ENCODE data around the gene BTRC. TPM values are rescaled to one million over a fixed set of nuclear protein-coding genes. Genes with fewer than 3 reads are reported as not detected.

The BTRC gene
- total RNA-seq, 3 donors from 2014 or later (not counting 1 experiment from before 2014, with no cell fraction given): 13.5 to 22.8 (median 15.2) TPM

DNA sequence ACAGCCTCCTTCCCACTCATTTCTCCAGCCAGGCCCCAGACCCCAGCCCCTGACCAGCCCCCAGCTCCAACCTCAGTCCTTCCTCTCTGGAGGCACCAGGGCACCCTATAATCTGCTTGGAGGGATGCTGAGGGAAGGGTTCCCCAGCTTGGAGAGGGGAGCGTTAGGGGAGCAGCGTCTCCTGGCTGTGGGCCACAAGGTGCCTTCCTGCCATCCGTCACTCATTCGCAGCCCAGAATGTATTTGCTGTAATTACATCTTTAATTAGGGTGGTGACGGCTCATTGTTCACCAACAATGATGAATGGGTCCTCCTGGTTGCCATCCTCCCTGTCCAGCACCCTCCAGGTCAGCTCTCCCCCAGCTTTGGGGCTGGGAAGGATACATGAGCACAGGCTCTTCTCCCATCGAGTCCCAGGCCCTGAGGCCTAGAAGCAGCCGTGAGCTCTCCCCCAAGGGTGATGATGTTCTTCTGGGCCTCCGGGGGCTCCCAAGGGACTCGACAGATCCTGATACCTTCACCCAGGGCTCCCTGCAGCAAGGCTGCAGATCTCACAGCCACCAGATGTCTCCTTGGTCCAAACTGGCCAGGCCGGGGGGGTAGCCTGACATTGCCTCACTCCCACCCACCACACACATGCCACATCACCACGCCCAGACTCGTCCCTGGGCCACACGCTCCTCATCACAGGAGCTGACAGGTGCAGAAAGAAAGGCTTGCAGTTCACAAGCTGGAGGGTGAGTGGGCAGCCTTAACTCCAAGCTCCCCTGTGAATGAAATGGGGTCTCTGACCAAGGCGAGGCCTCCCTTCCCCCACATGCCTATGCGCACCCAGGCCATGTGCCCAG is 207.3 kb downstream of the BTRC start:
- no peak for ATAC-seq
- intact Hi-C loops (cut with micrococcal nuclease): no loop called here
- peaks cover 15 to 18% of the 10 kb centered on the region in 2 donors for H3K27me3 Mint-ChIP-seq (ENCODE audit: low read depth in 2 of 2)
- TF ChIP-seq, protein P1, sequence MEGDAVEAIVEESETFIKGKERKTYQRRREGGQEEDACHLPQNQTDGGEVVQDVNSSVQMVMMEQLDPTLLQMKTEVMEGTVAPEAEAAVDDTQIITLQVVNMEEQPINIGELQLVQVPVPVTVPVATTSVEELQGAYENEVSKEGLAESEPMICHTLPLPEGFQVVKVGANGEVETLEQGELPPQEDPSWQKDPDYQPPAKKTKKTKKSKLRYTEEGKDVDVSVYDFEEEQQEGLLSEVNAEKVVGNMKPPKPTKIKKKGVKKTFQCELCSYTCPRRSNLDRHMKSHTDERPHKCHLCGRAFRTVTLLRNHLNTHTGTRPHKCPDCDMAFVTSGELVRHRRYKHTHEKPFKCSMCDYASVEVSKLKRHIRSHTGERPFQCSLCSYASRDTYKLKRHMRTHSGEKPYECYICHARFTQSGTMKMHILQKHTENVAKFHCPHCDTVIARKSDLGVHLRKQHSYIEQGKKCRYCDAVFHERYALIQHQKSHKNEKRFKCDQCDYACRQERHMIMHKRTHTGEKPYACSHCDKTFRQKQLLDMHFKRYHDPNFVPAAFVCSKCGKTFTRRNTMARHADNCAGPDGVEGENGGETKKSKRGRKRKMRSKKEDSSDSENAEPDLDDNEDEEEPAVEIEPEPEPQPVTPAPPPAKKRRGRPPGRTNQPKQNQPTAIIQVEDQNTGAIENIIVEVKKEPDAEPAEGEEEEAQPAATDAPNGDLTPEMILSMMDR (IDR thresholded peaks at IDR 0.05): no peak
- peaks cover 13 to 30% of the 10 kb centered on the region in 2 donors for H3K4me1 Mint-ChIP-seq
- Histone ChIP-seq H3K27me3 (ENCODE audit: control insufficient read depth, insufficient read depth, low read length) (peaks cover 10% of the 10 kb centered on the region), H3K4me1 (ENCODE audit: control insufficient read depth, insufficient read depth, low read length) (peaks cover 7% of the 10 kb centered on the region), H3K27ac (ENCODE audit: low read length) (no peak overlapping the region), H3K4me3 (ENCODE audit: low read length) (no peak overlapping the region), H3K9me3 (ENCODE audit: control insufficient read depth, insufficient read depth, low read length) (no peaks in the 10 kb centered on the region), H3K36me3 (ENCODE audit: control insufficient read depth, insufficient read depth, low read length) (no peaks in the 10 kb centered on the region)
- H3K36me3 Mint-ChIP-seq: no peaks in the 10 kb centered on the region
- H3K9me3 Mint-ChIP-seq: no peaks in the 10 kb centered on the region
- H3K27ac Mint-ChIP-seq: no peak overlapping the region
- no peak for DNase-seq
- WGBS (ENCODE audit: insufficient coverage): 88% methylated on average over 15 of the region's 15 CpGs
- H3K4me3 Mint-ChIP-seq: no peak overlapping the region

DNA sequence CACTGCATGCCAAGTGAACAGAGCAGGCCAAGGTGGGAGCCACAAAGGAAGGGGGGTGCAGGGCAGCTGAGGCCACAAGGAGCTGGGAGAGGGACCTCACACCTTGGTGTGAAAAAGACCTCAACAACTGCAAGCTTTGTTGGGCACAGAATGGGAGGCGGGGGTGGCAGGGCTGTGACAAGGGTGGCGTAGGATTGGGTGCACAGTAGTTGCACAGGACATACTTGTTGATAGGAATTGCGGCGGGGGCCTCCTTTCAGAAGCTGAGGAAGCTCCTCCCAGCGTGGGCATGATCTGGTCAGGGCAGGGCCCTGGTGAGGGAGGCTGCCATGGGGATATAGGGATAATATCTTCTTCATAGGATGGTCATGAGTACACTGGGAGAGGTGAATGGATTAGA is 208.3 kb downstream of the BTRC start:
- H3K4me3 ChIP-seq (ENCODE audit: low read length): no peak overlapping the region
- no peaks in the 10 kb centered on the region for H3K36me3 ChIP-seq (ENCODE audit: control insufficient read depth, insufficient read depth, low read length)
- DNase-seq (no peak), ATAC-seq (no peak)
- H3K9me3 ChIP-seq (ENCODE audit: control insufficient read depth, insufficient read depth, low read length): no peaks in the 10 kb centered on the region
- WGBS (ENCODE audit: insufficient coverage): 80% methylated on average over 5 of the region's 5 CpGs
- Mint-ChIP-seq H3K36me3 (no peaks in the 10 kb centered on the region), H3K4me1 (peaks cover 19 to 36% of the 10 kb centered on the region in 2 donors), H3K27me3 (ENCODE audit: low read depth in 2 of 2) (peaks cover 23 to 26% of the 10 kb centered on the region in 2 donors), H3K9me3 (no peaks in the 10 kb centered on the region), H3K27ac (no peak overlapping the region), H3K4me3 (no peak overlapping the region)
- intact Hi-C loops (cut with micrococcal nuclease): no loop called here
- peaks cover 16% of the 10 kb centered on the region for H3K27me3 ChIP-seq (ENCODE audit: control insufficient read depth, insufficient read depth, low read length)
- TF ChIP-seq, protein P1 (IDR thresholded peaks at IDR 0.05): no peak
- H3K4me1 ChIP-seq (ENCODE audit: control insufficient read depth, insufficient read depth, low read length): peaks cover 7% of the 10 kb centered on the region
- H3K27ac ChIP-seq (ENCODE audit: low read length): no peak overlapping the region

DNA sequence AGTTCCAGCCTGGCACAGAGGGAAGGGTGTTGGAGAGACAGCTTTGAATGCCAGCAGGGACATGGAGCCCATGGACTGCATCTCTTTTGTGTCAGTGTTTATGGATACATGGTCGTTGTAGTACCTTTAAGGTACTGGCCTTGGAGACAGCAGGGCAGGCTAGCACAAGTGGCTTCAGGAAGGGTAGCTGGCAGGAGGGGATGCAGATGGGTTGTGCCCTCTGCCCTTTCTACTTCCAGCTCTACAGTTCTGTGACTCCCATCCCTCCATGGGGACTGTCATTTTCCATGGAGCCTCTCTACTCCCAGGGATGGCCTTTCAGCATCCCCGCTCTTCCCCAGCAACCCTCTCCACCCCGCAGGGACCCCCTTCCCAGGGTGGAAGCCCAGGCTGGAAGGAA is 209.0 kb downstream of the BTRC start:
- Mint-ChIP-seq H3K4me3 (no peak overlapping the region), H3K36me3 (no peaks in the 10 kb centered on the region), H3K27ac (no peak overlapping the region), H3K27me3 (ENCODE audit: low read depth in 2 of 2) (peaks cover 31 to 32% of the 10 kb centered on the region in 2 donors), H3K9me3 (no peaks in the 10 kb centered on the region), H3K4me1 (peaks cover 15 to 31% of the 10 kb centered on the region in 2 donors)
- Histone ChIP-seq H3K4me3 (ENCODE audit: low read length) (no peak overlapping the region), H3K27me3 (ENCODE audit: control insufficient read depth, insufficient read depth, low read length) (peaks cover 22% of the 10 kb centered on the region), H3K27ac (ENCODE audit: low read length) (no peak overlapping the region), H3K36me3 (ENCODE audit: control insufficient read depth, insufficient read depth, low read length) (no peaks in the 10 kb centered on the region), H3K4me1 (ENCODE audit: control insufficient read depth, insufficient read depth, low read length) (peaks cover 4% of the 10 kb centered on the region), H3K9me3 (ENCODE audit: control insufficient read depth, insufficient read depth, low read length) (no peaks in the 10 kb centered on the region)
- TF ChIP-seq, protein P1 (IDR thresholded peaks at IDR 0.05): no peak
- DNase-seq (no peak), ATAC-seq (no peak)
- intact Hi-C loops (cut with micrococcal nuclease): no loop called here
- WGBS (ENCODE audit: insufficient coverage): 60% methylated on average over 2 of the region's 3 CpGs

Measured in natural killer cell (primary cell).